PFSK-1 (cell line): ENCODE data around the gene RNH1.
A peak's percentile ranks its signal among the peaks of the same experiment; 100 is the strongest.

Experiments
- FOXP2 ChIP-seq: optimal IDR thresholded peaks from 2 replicates; pipeline ENCODE3; 2011; ENCODE audit warnings: borderline replicate concordance, control low read depth, inconsistent platforms; ENCODE audit not compliant: insufficient read depth; ENCODE audit errors: extremely low read length, extremely low read depth
- POLR2AphosphoS5 ChIP-seq: IDR thresholded peaks from 2 replicates; pipeline ENCODE4 v1.6.1; 2012; ENCODE audit warnings: low read depth, mild to moderate bottlenecking, control low read depth, low read length, moderate library complexity
- REST ChIP-seq, 2 experiments: IDR thresholded peaks; 2 replicates each; pipeline versions ENCODE4 v1.6.1 to v1.8.0; 2011 to 2012; ENCODE audit warnings: low read depth in 2 of 2, low read length in 2 of 2, control low read depth in 1 of 2, inconsistent platforms in 1 of 2, mild to moderate bottlenecking in 1 of 2, moderate library complexity in 1 of 2; ENCODE audit not compliant: insufficient read depth in 1 of 2
- SIN3A ChIP-seq: IDR thresholded peaks from 2 replicates; pipeline ENCODE4 v1.6.1; 2012; ENCODE audit warnings: mild to moderate bottlenecking, low read length, moderate library complexity, borderline replicate concordance; ENCODE audit not compliant: insufficient read depth
- TAF1 ChIP-seq: IDR thresholded peaks from 2 replicates; pipeline ENCODE4 v1.6.1; 2012; ENCODE audit warnings: low read length, control low read depth, borderline replicate concordance; ENCODE audit not compliant: insufficient read depth

The RNH1 gene

GRCh38 chr11:506238-506994, 626 bp downstream of the RNH1 start:
- peak; percentile 58 for TF ChIP-seq POLR2AphosphoS5
- TF ChIP-seq FOXP2, result no peak
- TF ChIP-seq REST (IDR thresholded peaks at IDR 0.05; ENCODE audit: insufficient read depth in 1 of 2, low read depth in 2 of 2, low read length in 2 of 2), result no peak
- peak; percentile 84; the same call in 1 of the 2 replicates for TF ChIP-seq SIN3A
- peak; percentile 78; the same call in 1 of the 2 replicates for TF ChIP-seq TAF1

- TF ChIP-seq SIN3A, result no peak
- TF ChIP-seq REST (IDR thresholded peaks at IDR 0.05; ENCODE audit: insufficient read depth in 1 of 2, low read depth in 2 of 2, low read length in 2 of 2), result no peak
- no peak for TF ChIP-seq FOXP2
- TF ChIP-seq POLR2AphosphoS5, result no peak
- TF ChIP-seq TAF1, result no peak
These were observed 2.1 kb downstream of the RNH1 start for GRCh38 chr11:504994-505344.

- TF ChIP-seq FOXP2 (no peak), POLR2AphosphoS5 (no peak; the same call in 1 of the 2 replicates), TAF1 (no peak), SIN3A (no peak)
These were observed 2.7 kb downstream of the RNH1 start for GRCh38 chr11:504053-504993.

- no peak for TF ChIP-seq POLR2AphosphoS5
- TF ChIP-seq REST (IDR thresholded peaks at IDR 0.05; ENCODE audit: insufficient read depth in 1 of 2, low read depth in 2 of 2, low read length in 2 of 2), result no peak
- no peak for TF ChIP-seq SIN3A
- no peak for TF ChIP-seq TAF1
- no peak for TF ChIP-seq FOXP2
These were observed 3.7 kb downstream of the RNH1 start for GRCh38 chr11:503179-503981.
